Activated naive CD4-positive, alpha-beta T cell treated with Interleukin-2 at 50 U/mL for 16 hours (primary cell): ENCODE data around the gene MSRB2.
A peak's percentile ranks its signal among the peaks of the same experiment; 100 is the strongest.

Experiments
- DNase-seq: peaks from one replicate; pipeline ENCODE4 v3.0.0-alpha.2; 2020

The MSRB2 gene

GRCh38 chr10:23114228-23114850 lies 19.0 kb downstream of the MSRB2 start:
- DNase-seq: no peak

GRCh38 chr10:23116486-23117205 lies 21.3 kb downstream of the MSRB2 start:
- DNase-seq: no peak

GRCh38 chr10:23120001-23120934 lies 24.9 kb downstream of the MSRB2 start:
- DNase-seq: no peak

GRCh38 chr10:23121135-23121534 lies 25.8 kb downstream of the MSRB2 start:
- no peak for DNase-seq

GRCh38 chr10:23136462-23136861 lies 41.1 kb downstream of the MSRB2 start:
- DNase-seq: no peak

GRCh38 chr10:23139677-23140076 lies 44.3 kb downstream of the MSRB2 start:
- DNase-seq: no peak

GRCh38 chr10:23141995-23142394 lies 46.6 kb downstream of the MSRB2 start:
- DNase-seq: no peak

- DNase-seq: no peak
Measured at GRCh38 chr10:23146258-23146657, 50.9 kb downstream of the MSRB2 start.

- no peak for DNase-seq
Measured at GRCh38 chr10:23147035-23147434, 51.7 kb downstream of the MSRB2 start.

GRCh38 chr10:23148214-23148613 lies 52.8 kb downstream of the MSRB2 start:
- no peak for DNase-seq

GRCh38 chr10:23150091-23150490 lies 54.7 kb downstream of the MSRB2 start:
- DNase-seq: no peak

- DNase-seq: no peak
Measured at GRCh38 chr10:23150610-23151009, 55.2 kb downstream of the MSRB2 start.

- no peak for DNase-seq
Measured at GRCh38 chr10:23151071-23151470, 55.7 kb downstream of the MSRB2 start.

GRCh38 chr10:23155169-23155568 lies 59.8 kb downstream of the MSRB2 start:
- no peak for DNase-seq

- DNase-seq: no peak
Measured at GRCh38 chr10:23156447-23157150, 61.2 kb downstream of the MSRB2 start.

GRCh38 chr10:23157239-23157681 lies 61.9 kb downstream of the MSRB2 start:
- no peak for DNase-seq

- no peak for DNase-seq
Measured at GRCh38 chr10:23157691-23158369, 62.5 kb downstream of the MSRB2 start.

- peak; percentile 21 for DNase-seq
Measured at GRCh38 chr10:23158370-23158769, 63.0 kb downstream of the MSRB2 start.

GRCh38 chr10:23171232-23171876 lies 76.0 kb downstream of the MSRB2 start:
- DNase-seq: no peak
